Measurements from ENCODE around the gene VASN.

The VASN gene

DNA sequence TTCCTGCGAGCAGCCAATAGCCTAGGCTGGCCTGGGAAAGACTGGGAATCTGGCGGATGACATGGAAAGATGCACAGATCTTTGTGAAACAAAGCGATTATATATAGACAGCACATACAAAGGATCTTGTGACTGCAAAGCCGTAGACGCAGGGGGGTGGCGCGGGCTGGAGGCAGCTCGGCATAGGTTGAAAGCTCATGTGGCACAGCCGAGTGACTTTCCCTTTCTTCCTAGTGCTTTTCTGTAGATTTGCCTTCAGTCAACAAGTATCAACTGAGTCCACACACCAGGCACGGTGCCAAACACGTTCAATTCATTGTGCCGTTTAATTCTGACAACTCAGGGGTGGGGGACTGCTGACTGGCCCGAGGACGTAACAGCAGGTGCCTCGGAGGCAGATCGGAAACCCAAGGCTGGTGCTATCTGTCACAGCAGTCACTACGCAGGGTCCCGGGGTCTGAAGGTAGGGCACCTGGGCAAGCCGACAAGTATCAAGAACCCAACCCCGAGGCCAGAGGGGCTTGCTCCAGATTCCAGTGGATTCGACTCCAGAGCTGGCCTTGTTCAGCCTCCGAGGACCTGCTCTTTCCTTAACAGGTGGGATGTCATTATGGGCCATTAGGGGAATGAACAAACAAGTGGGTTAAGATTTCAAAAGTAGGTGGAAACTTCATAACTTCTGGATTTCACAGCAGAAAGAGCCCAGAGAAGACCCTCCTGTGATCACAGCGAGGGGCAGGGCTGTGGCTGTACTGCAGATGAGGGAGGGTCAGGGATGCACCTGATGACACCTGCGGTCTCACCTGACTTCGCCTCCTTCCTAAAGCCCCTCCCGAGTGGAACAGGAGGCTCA is 26.4 kb upstream of the VASN start:
- no peak overlapping the region for H3K4me3 ChIP-seq (ENCODE audit: low read depth, low read length)
- no peak for DNase-seq (ENCODE audit: low read depth)
- TF ChIP-seq, protein P1, sequence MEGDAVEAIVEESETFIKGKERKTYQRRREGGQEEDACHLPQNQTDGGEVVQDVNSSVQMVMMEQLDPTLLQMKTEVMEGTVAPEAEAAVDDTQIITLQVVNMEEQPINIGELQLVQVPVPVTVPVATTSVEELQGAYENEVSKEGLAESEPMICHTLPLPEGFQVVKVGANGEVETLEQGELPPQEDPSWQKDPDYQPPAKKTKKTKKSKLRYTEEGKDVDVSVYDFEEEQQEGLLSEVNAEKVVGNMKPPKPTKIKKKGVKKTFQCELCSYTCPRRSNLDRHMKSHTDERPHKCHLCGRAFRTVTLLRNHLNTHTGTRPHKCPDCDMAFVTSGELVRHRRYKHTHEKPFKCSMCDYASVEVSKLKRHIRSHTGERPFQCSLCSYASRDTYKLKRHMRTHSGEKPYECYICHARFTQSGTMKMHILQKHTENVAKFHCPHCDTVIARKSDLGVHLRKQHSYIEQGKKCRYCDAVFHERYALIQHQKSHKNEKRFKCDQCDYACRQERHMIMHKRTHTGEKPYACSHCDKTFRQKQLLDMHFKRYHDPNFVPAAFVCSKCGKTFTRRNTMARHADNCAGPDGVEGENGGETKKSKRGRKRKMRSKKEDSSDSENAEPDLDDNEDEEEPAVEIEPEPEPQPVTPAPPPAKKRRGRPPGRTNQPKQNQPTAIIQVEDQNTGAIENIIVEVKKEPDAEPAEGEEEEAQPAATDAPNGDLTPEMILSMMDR (IDR thresholded peaks at IDR 0.05; ENCODE audit: control insufficient read depth, extremely low read depth, insufficient read depth) = no peak

DNA sequence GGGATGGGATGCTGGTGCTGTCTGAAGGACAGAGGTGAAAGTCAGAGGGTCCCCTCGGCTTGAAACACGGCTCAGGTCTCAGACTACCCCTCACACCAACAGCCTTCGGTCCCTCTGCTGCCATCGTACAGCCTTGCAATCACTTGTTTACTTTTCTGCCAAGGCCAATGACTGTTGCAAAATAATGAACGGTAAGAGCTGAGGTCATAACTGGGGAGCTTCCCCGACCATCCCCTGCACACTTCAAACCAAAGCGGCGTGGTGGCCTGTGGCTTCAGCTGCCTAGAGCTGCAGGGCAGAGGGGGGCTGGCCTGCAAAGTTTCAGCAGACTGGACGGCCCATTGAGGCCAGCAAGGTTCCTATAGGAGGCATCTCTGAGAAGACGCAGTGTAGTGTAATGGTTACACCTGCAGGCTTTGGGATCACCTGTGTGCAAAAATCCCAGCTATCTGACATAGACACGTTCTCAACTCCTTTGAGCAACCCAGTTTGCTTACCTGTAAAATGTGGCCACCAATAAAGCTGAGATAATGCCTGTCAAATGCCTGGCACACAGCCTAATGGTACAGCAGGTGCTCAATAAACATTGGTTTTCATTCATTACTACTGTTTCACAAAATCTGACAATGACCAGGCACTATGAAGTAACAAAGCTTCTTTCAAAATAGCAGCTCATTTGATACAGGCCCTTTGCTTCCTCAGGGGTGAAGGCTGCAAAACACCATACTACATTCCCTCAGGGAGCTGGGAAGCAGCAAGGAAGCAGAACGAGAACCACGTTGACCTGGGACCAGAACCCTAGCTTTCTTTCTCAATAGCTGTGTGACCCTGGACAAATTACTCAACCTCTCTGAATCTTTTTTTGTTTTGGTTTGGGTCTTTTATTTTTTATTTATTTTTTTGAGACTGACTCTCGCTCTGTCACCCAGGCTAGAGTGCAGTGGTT is 25.5 kb upstream of the VASN start:
- peak; percentile 56 for DNase-seq (ENCODE audit: low read depth)
- H3K4me3 ChIP-seq (ENCODE audit: low read depth, low read length) = no peak overlapping the region

GRCh38 chr16:4347010-4347409 is 24.6 kb upstream of the VASN start:
- TF ChIP-seq, protein P1 (IDR thresholded peaks at IDR 0.05; ENCODE audit: control insufficient read depth, extremely low read depth, insufficient read depth) = no peak
- no peak overlapping the region for H3K4me3 ChIP-seq (ENCODE audit: low read depth, low read length)
- DNase-seq (ENCODE audit: low read depth) = no peak

More for the DNA sequence above, 25.5 kb upstream of the VASN start:
- TF ChIP-seq, protein P1 (IDR thresholded peaks at IDR 0.05; ENCODE audit: control insufficient read depth, extremely low read depth, insufficient read depth) = no peak

DNA sequence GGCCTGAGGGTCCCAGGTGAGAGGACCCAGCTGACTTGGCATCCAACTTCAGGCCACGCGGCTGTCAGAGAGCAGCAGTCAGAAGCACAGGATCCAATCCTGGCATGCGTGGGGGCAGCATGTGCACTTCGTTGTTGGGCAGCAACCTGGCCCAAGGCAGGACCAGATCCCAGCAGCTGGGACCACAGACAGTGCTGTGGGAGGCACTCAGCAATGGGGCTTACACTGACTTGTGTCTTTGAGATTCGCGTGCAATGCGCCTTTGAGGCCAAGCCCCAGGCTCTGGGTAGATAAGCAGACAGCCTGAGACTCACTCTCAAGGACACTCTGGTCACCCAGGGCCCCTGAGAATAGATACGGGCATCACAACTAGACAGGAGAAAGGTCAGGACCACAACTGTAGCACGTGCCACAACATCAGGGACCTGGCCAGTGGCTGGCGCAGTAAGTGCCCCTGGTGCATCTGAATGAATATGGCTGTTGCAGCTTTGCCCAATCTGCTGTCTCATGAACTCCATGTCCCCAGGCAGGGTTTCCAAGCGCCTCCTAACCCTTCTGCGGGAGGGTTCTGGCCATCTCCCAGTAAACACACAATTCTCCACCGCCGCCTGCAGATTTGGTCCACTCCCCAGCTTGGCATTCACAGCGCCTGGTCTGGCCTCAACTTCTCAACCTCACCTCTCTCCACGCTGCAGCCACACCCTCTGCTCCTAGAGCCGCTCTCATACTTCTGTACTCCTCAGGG is 23.7 kb upstream of the VASN start:
- no peak overlapping the region for H3K4me3 ChIP-seq (ENCODE audit: low read depth, low read length)
- TF ChIP-seq, protein P1 (IDR thresholded peaks at IDR 0.05; ENCODE audit: control insufficient read depth, extremely low read depth, insufficient read depth) = no peak
- DNase-seq (ENCODE audit: low read depth) = no peak

DNA sequence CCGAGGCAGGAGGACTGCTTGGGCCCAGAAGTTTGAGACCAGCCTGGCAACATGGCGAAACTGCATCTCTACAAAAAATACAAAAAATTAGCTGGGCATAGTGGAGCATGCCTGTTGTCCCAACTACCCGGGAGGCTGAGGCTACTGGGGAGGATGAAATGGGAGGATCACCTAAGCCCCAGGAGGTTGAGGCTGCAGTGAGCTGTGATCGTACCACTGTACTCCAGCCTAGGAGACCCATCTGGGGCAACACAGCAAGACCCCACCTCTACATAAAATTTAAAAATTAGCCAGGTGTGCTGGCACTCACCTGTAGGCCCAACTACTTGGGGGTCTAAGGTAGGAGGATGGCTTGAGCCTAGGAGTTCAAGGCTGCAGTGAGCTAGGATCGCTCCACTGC is 22.3 kb upstream of the VASN start:
- no peak for DNase-seq (ENCODE audit: low read depth)
- TF ChIP-seq, protein P1 (IDR thresholded peaks at IDR 0.05; ENCODE audit: control insufficient read depth, extremely low read depth, insufficient read depth) = no peak
- no peak overlapping the region for H3K4me3 ChIP-seq (ENCODE audit: low read depth, low read length)

DNA sequence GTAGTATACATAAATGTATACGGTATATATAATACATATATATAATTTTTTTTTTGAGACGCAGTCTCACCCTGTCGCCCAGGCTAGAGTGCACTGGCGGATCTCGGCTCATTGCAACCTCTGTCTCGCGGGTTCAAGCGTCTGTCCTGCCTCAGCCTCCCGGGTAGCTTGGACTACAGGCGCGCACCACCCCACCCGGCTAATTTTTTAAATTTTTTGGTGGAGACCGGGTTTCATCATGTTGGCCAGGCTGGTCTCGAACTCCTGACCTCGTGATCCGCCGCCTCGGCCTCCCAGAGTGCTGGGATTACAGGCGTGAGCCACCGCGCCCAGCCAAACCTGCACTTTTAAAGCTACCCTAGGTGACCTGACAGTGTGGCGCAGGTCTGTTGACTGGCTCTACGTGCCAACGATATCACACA is 21.3 kb upstream of the VASN start:
- peak overlapping the region; percentile 82 for H3K4me3 ChIP-seq (ENCODE audit: low read depth, low read length)
- no peak for DNase-seq (ENCODE audit: low read depth)
- TF ChIP-seq, protein P1 (IDR thresholded peaks at IDR 0.05; ENCODE audit: control insufficient read depth, extremely low read depth, insufficient read depth) = no peak

Measured in LNCaP clone FGC (cell line).